Mammary epithelial cell (primary cell): ENCODE results near the gene SYT3.

Experiments
- CTCF ChIP-seq, 2 donors: IDR thresholded peaks in 1 of 2; conservative IDR thresholded peaks in 1 of 2; 2 replicates each; pipeline ENCODE4 v1.5.1; 2011 to 2012; ENCODE audit warnings: inconsistent platforms in 2 of 2, low read length in 2 of 2, mild to moderate bottlenecking in 2 of 2, control low read depth in 1 of 2, low read depth in 1 of 2; ENCODE audit not compliant: insufficient read depth in 1 of 2; ENCODE audit errors: extremely low read depth in 1 of 2
- EZH2 ChIP-seq: IDR thresholded peaks from 2 replicates; pipeline ENCODE4 v1.6.1; 2012; ENCODE audit warnings: low read length, inconsistent platforms, borderline replicate concordance

DNA sequence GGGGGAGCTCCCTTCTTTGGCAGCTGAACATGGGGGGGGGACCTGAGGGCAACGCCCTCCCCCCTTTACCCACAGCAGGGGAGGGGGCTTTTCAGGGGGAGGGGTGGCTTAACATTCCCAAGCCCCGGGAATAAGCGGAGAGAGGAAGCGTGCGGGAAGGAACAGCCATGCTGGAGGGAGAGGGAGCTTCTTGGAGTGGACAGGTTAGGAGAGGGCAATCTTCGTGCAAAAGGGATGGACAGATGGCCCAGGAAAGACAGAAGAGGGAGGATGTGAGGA, 20.3 kb upstream of the SYT3 start:
- TF ChIP-seq CTCF (conservative IDR thresholded peaks at IDR 0.05 in 1 of 2, IDR thresholded peaks at IDR 0.05 in 1 of 2; ENCODE audit: extremely low read depth in 1 of 2, insufficient read depth in 1 of 2, low read depth in 1 of 2, low read length in 2 of 2) (no peak), EZH2 (no peak)
